ENCODE measurements around the gene TADA2B. TPM values are rescaled to one million over a fixed set of nuclear protein-coding genes. Genes with fewer than 3 reads are reported as not detected.
A peak's percentile ranks its signal among the peaks of the same experiment; 100 is the strongest.

The TADA2B gene
- total RNA-seq, 2 experiments from 2014 or later: 7.7 to 10.0 TPM

- no peak for TF ChIP-seq CTCF (IDR thresholded peaks at IDR 0.05)
- no peaks in the 10 kb centered on the region for H3K27me3 Mint-ChIP-seq
- H3K9me3 Mint-ChIP-seq: no peaks in the 10 kb centered on the region
- H3K27ac Mint-ChIP-seq: no peak overlapping the region
- CTCF ChIA-PET: interaction anchor here (1.2 kb wide), 1 partner anchor 9 kb away, joined by 4 read pairs; the partner anchor contains the start of gene TADA2B
- ATAC-seq (no peak), DNase-seq (no peak)
- no peaks in the 10 kb centered on the region for H3K4me1 Mint-ChIP-seq (ENCODE audit: low read depth)
- no peak overlapping the region for H3K4me3 Mint-ChIP-seq
- intact Hi-C loops (cut with micrococcal nuclease): no loop called here
- H3K36me3 Mint-ChIP-seq (ENCODE audit: low read depth): peaks cover 20% of the 10 kb centered on the region
- POLR2A ChIA-PET: no interaction called here
These were observed 8.7 kb upstream of the TADA2B start for GRCh38 chr4:7034262-7035081.

GRCh38 chr4:7037425-7037824 is 5.7 kb upstream of the TADA2B start:
- CTCF ChIA-PET: interaction anchor here (0.7 to 1.6 kb wide), 2 partner anchors 32 to 34 kb away, joined by 3 to 4 read pairs; no protein-coding TSS in a partner anchor
- Mint-ChIP-seq H3K27ac (no peak overlapping the region), H3K4me3 (no peak overlapping the region)

GRCh38 chr4:7040765-7041164 is 2.4 kb upstream of the TADA2B start:
- H3K4me1 Mint-ChIP-seq (ENCODE audit: low read depth): peaks cover 25% of the 10 kb centered on the region
- no peaks in the 10 kb centered on the region for H3K27me3 Mint-ChIP-seq
- ChIA-PET CTCF (interaction anchor here (0.8 to 6.5 kb wide), 8 partner anchors 27 to 323 kb away, joined by 3 to 92 read pairs (median 4); partner anchors contain the start of genes GRPEL1 and TBC1D14), POLR2A (interaction anchor here (0.7 to 11.1 kb wide), 3 partner anchors 16 to 106 kb away, joined by 3 to 123 read pairs (median 3); partner anchors contain the start of gene GRPEL1)
- intact Hi-C loops (cut with micrococcal nuclease): no loop called here
- H3K36me3 Mint-ChIP-seq (ENCODE audit: low read depth): no peaks in the 10 kb centered on the region
- H3K27ac Mint-ChIP-seq: no peak overlapping the region
- no peak overlapping the region for H3K4me3 Mint-ChIP-seq
- TF ChIP-seq CTCF (IDR thresholded peaks at IDR 0.05): no peak
- no peak for DNase-seq
- ATAC-seq: no peak
- H3K9me3 Mint-ChIP-seq: no peaks in the 10 kb centered on the region

More at GRCh38 chr4:7037425-7037824, 5.7 kb upstream of the TADA2B start:
- no peak for TF ChIP-seq CTCF (IDR thresholded peaks at IDR 0.05)
- Mint-ChIP-seq H3K4me1 (ENCODE audit: low read depth) (peaks cover 6% of the 10 kb centered on the region), H3K36me3 (ENCODE audit: low read depth) (no peaks in the 10 kb centered on the region), H3K9me3 (no peaks in the 10 kb centered on the region), H3K27me3 (no peaks in the 10 kb centered on the region)
- intact Hi-C loops (cut with micrococcal nuclease): no loop called here
- peak; percentile 61 for ATAC-seq
- POLR2A ChIA-PET: interaction anchor here (1.2 kb wide), 1 partner anchor 138 kb away, joined by 5 read pairs; no protein-coding TSS in a partner anchor
- DNase-seq: peak; percentile 20

GRCh38 chr4:7041246-7041645 is 1.9 kb upstream of the TADA2B start:
- H3K27ac Mint-ChIP-seq: no peak overlapping the region
- TF ChIP-seq CTCF (IDR thresholded peaks at IDR 0.05): no peak
- H3K4me3 Mint-ChIP-seq: no peak overlapping the region
- no peaks in the 10 kb centered on the region for H3K36me3 Mint-ChIP-seq (ENCODE audit: low read depth)
- no peaks in the 10 kb centered on the region for H3K9me3 Mint-ChIP-seq
- ChIA-PET POLR2A (interaction anchor here (1.1 to 11.1 kb wide), 2 partner anchors 15 to 27 kb away, joined by 3 to 123 read pairs; partner anchors contain the start of gene GRPEL1), CTCF (interaction anchor here (0.7 to 6.5 kb wide), 8 partner anchors 18 to 323 kb away, joined by 3 to 92 read pairs (median 3); partner anchors contain the start of gene GRPEL1)
- no peaks in the 10 kb centered on the region for H3K27me3 Mint-ChIP-seq
- ATAC-seq: no peak
- peaks cover 29% of the 10 kb centered on the region for H3K4me1 Mint-ChIP-seq (ENCODE audit: low read depth)
- intact Hi-C loops (cut with micrococcal nuclease): no loop called here
- no peak for DNase-seq

Data from activated CD8-positive, alpha-beta T cell treated with anti-CD3 and anti-CD28 coated beads for 36 hours (primary cell).